GM19438 (cell line): Measurements from ENCODE around the gene DUSP2.
A peak's percentile ranks its signal among the peaks of the same experiment; 100 is the strongest.
"Not testable (repeated sequence)": the region's sequence is repeated elsewhere in the genome, so short reads cannot be mapped to it uniquely, and the experiment has no call there.

Source experiments
- ATAC-seq: cut with Tn5 transposase; IDR thresholded peaks from one replicate; pipeline ENCODE4 v1.9.1; 2021; ENCODE audit warnings: low read depth; ENCODE audit not compliant: unreplicated experiment

DUSP2 gene

GRCh38 chr2:96148410-96149217 is 3.4 kb upstream of the DUSP2 start:
- ATAC-seq = no peak

GRCh38 chr2:96147593-96148201 is 2.5 kb upstream of the DUSP2 start:
- no peak for ATAC-seq

- no peak for ATAC-seq
Measured at GRCh38 chr2:96146881-96147592, 1.8 kb upstream of the DUSP2 start.

- ATAC-seq = peak; percentile 35
Measured at GRCh38 chr2:96146153-96146880, 1.1 kb upstream of the DUSP2 start.

- ATAC-seq = no peak
Measured at GRCh38 chr2:96145848-96146152, 560 bp upstream of the DUSP2 start.

GRCh38 chr2:96144481-96145035 is 682 bp downstream of the DUSP2 start:
- ATAC-seq = peak; percentile 1

GRCh38 chr2:96143848-96144480 is 1.3 kb downstream of the DUSP2 start:
- no peak for ATAC-seq

GRCh38 chr2:96143231-96143847 is 1.9 kb downstream of the DUSP2 start:
- no peak for ATAC-seq

- no peak for ATAC-seq
Measured at GRCh38 chr2:96142217-96143113, 2.8 kb downstream of the DUSP2 start.

- ATAC-seq = not testable (repeated sequence)
Measured at GRCh38 chr2:96141624-96141967, 3.6 kb downstream of the DUSP2 start.

- no peak for ATAC-seq
Measured at GRCh38 chr2:96140941-96141623, 4.2 kb downstream of the DUSP2 start.

- ATAC-seq = no peak
Measured at GRCh38 chr2:96139181-96139758, 6.0 kb downstream of the DUSP2 start.

- peak; percentile 33 for ATAC-seq
Measured at GRCh38 chr2:96138179-96139145, 6.8 kb downstream of the DUSP2 start, which contains the start of gene ASTL. ASTL (minus strand) TSS chr2:96138502; CDS start chr2:96138436, 66 bp downstream.

- ATAC-seq = no peak
Measured at GRCh38 chr2:96137321-96138178, 7.7 kb downstream of the DUSP2 start.

- ATAC-seq = no peak
Measured at GRCh38 chr2:96136129-96136720, 9.0 kb downstream of the DUSP2 start.
